ENCODE results near the gene EIF2B4.

The EIF2B4 gene

GRCh38 chr2:27370026-27370815, at the start of gene EIF2B4, which contains the start of gene SNX17:
Gene EIF2B4 (minus strand): TSS chr2:27370338. CDS start chr2:27370314, 24 bp downstream.
Gene SNX17 (plus strand): TSS chr2:27370616. CDS start chr2:27370744, 128 bp downstream.
- H3K4me1 Mint-ChIP-seq (ENCODE audit: low read depth), result peaks cover 51% of the 10 kb centered on the region
- peak; percentile 99 for DNase-seq
- peak within 1 kb of the TSS; percentile 94 for H3K4me3 Mint-ChIP-seq
- peak within 1 kb of the TSS; percentile 96 for H3K27ac Mint-ChIP-seq
- H3K9me3 Mint-ChIP-seq, result no peaks in the 10 kb centered on the region
- H3K27me3 Mint-ChIP-seq, result no peaks in the 10 kb centered on the region
- peaks cover 90% of the 10 kb centered on the region for H3K36me3 Mint-ChIP-seq (ENCODE audit: low read depth)

- no peak overlapping the region for H3K27ac Mint-ChIP-seq
- no peak overlapping the region for H3K4me3 Mint-ChIP-seq
- H3K36me3 Mint-ChIP-seq (ENCODE audit: low read depth), result no peaks in the 10 kb centered on the region
- peaks cover 2% of the 10 kb centered on the region for H3K27me3 Mint-ChIP-seq
- no peak for DNase-seq
- H3K4me1 Mint-ChIP-seq (ENCODE audit: low read depth), result no peaks in the 10 kb centered on the region
- no peaks in the 10 kb centered on the region for H3K9me3 Mint-ChIP-seq
These were observed 46.0 kb upstream of the EIF2B4 start for GRCh38 chr2:27416151-27416550.

GRCh38 chr2:27412419-27413152, 42.4 kb upstream of the EIF2B4 start:
- Mint-ChIP-seq H3K27ac (no peak overlapping the region), H3K9me3 (no peaks in the 10 kb centered on the region), H3K27me3 (peaks cover 2% of the 10 kb centered on the region)

GRCh38 chr2:27409321-27410073, 39.4 kb upstream of the EIF2B4 start, which contains the start of gene PPM1G:
Gene PPM1G (minus strand): TSS chr2:27409591. CDS start chr2:27409422, 169 bp downstream.
- Mint-ChIP-seq H3K4me1 (ENCODE audit: low read depth) (peaks cover 34% of the 10 kb centered on the region), H3K9me3 (no peaks in the 10 kb centered on the region), H3K27me3 (peaks cover 2% of the 10 kb centered on the region), H3K4me3 (peak within 1 kb of the TSS; percentile 87), H3K27ac (peak within 1 kb of the TSS; percentile 95), H3K36me3 (ENCODE audit: low read depth) (peaks cover 43% of the 10 kb centered on the region)
- DNase-seq, result peak; percentile 99

More at GRCh38 chr2:27412419-27413152, 42.4 kb upstream of the EIF2B4 start:
- no peak for DNase-seq
- Mint-ChIP-seq H3K36me3 (ENCODE audit: low read depth) (peaks cover 13% of the 10 kb centered on the region), H3K4me1 (ENCODE audit: low read depth) (peaks cover 12% of the 10 kb centered on the region), H3K4me3 (no peak overlapping the region)

GRCh38 chr2:27408601-27409320, 38.6 kb upstream of the EIF2B4 start:
- DNase-seq, result no peak
- peaks cover 2% of the 10 kb centered on the region for H3K27me3 Mint-ChIP-seq
- H3K27ac Mint-ChIP-seq, result peak overlapping the region; percentile 78
- peaks cover 50% of the 10 kb centered on the region for H3K36me3 Mint-ChIP-seq (ENCODE audit: low read depth)
- no peaks in the 10 kb centered on the region for H3K9me3 Mint-ChIP-seq
- H3K4me3 Mint-ChIP-seq, result peak overlapping the region; percentile 87
- peaks cover 40% of the 10 kb centered on the region for H3K4me1 Mint-ChIP-seq (ENCODE audit: low read depth)

GRCh38 chr2:27407798-27408491, 37.8 kb upstream of the EIF2B4 start:
- peaks cover 2% of the 10 kb centered on the region for H3K27me3 Mint-ChIP-seq
- H3K36me3 Mint-ChIP-seq (ENCODE audit: low read depth), result peaks cover 56% of the 10 kb centered on the region
- H3K9me3 Mint-ChIP-seq, result no peaks in the 10 kb centered on the region
- H3K4me1 Mint-ChIP-seq (ENCODE audit: low read depth), result peaks cover 45% of the 10 kb centered on the region
- H3K27ac Mint-ChIP-seq, result peak overlapping the region; percentile 78
- DNase-seq, result no peak
- H3K4me3 Mint-ChIP-seq, result peak overlapping the region; percentile 87

GRCh38 chr2:27400348-27401135, 30.4 kb upstream of the EIF2B4 start:
- peaks cover 58% of the 10 kb centered on the region for H3K4me1 Mint-ChIP-seq (ENCODE audit: low read depth)
- peaks cover 81% of the 10 kb centered on the region for H3K36me3 Mint-ChIP-seq (ENCODE audit: low read depth)
- H3K9me3 Mint-ChIP-seq, result no peaks in the 10 kb centered on the region
- DNase-seq, result no peak
- H3K27ac Mint-ChIP-seq, result peak overlapping the region; percentile 62
- H3K27me3 Mint-ChIP-seq, result no peaks in the 10 kb centered on the region
- no peak overlapping the region for H3K4me3 Mint-ChIP-seq

- H3K4me3 Mint-ChIP-seq, result no peak overlapping the region
- no peak for DNase-seq
- no peaks in the 10 kb centered on the region for H3K27me3 Mint-ChIP-seq
- peaks cover 53% of the 10 kb centered on the region for H3K4me1 Mint-ChIP-seq (ENCODE audit: low read depth)
- no peaks in the 10 kb centered on the region for H3K9me3 Mint-ChIP-seq
- no peak overlapping the region for H3K27ac Mint-ChIP-seq
- peaks cover 72% of the 10 kb centered on the region for H3K36me3 Mint-ChIP-seq (ENCODE audit: low read depth)
These were observed 28.8 kb upstream of the EIF2B4 start for GRCh38 chr2:27398962-27399361.

- no peak overlapping the region for H3K4me3 Mint-ChIP-seq
- H3K27ac Mint-ChIP-seq, result no peak overlapping the region
- H3K36me3 Mint-ChIP-seq (ENCODE audit: low read depth), result peaks cover 75% of the 10 kb centered on the region
These were observed 23.1 kb upstream of the EIF2B4 start for GRCh38 chr2:27393225-27393624.

GRCh38 chr2:27390822-27391679, 20.9 kb upstream of the EIF2B4 start:
- no peaks in the 10 kb centered on the region for H3K27me3 Mint-ChIP-seq
- peak overlapping the region; percentile 75 for H3K27ac Mint-ChIP-seq
- no peak for DNase-seq
- peaks cover 32% of the 10 kb centered on the region for H3K4me1 Mint-ChIP-seq (ENCODE audit: low read depth)
- no peak overlapping the region for H3K4me3 Mint-ChIP-seq
- peaks cover 72% of the 10 kb centered on the region for H3K36me3 Mint-ChIP-seq (ENCODE audit: low read depth)
- H3K9me3 Mint-ChIP-seq, result no peaks in the 10 kb centered on the region

More at GRCh38 chr2:27393225-27393624, 23.1 kb upstream of the EIF2B4 start:
- Mint-ChIP-seq H3K9me3 (no peaks in the 10 kb centered on the region), H3K27me3 (no peaks in the 10 kb centered on the region), H3K4me1 (ENCODE audit: low read depth) (peaks cover 48% of the 10 kb centered on the region)
- DNase-seq, result no peak

- Mint-ChIP-seq H3K36me3 (ENCODE audit: low read depth) (peaks cover 96% of the 10 kb centered on the region), H3K27ac (peak overlapping the region; percentile 97), H3K4me1 (ENCODE audit: low read depth) (peaks cover 45% of the 10 kb centered on the region), H3K27me3 (no peaks in the 10 kb centered on the region), H3K9me3 (no peaks in the 10 kb centered on the region), H3K4me3 (peak overlapping the region; percentile 86)
- DNase-seq, result no peak
These were observed 11.5 kb upstream of the EIF2B4 start for GRCh38 chr2:27381577-27382181.

Measured in activated T-cell treated with anti-CD3 and anti-CD28 coated beads, Interleukin-2, amount 50 U/mL, for 24 hours (primary cell).